Astrocyte (in vitro differentiated cells and primary cell): ENCODE data around the gene LGR6. TPM values are rescaled to one million over a fixed set of nuclear protein-coding genes. Genes with fewer than 3 reads are reported as not detected.
A peak's percentile ranks its signal among the peaks of the same experiment; 100 is the strongest.

Experiments
- DNase-seq: peaks from one replicate; pipeline ENCODE4 v3.0.0-alpha.2; 2010; ENCODE audit warnings: low read depth
- FAIRE-seq: peaks from 2 replicates; lab custom pipeline; 2011; peaks lifted over from hg19 to GRCh38; lab: Jason Lieb, UNC
- H2AFZ ChIP-seq: 2 replicates; pipeline ENCODE4 v1.6.0; 2012; ENCODE audit warnings: low read depth, low read length, inconsistent platforms
- H3K27ac ChIP-seq: 2 replicates; pipeline ENCODE4 v1.5.1; 2011; ENCODE audit warnings: low read depth, low read length, inconsistent platforms
- H3K27me3 ChIP-seq: 2 replicates; pipeline ENCODE4 v1.6.0; 2011; ENCODE audit warnings: low read length, inconsistent platforms; ENCODE audit not compliant: insufficient read depth
- H3K36me3 ChIP-seq: 2 replicates; pipeline ENCODE4 v1.5.1; 2011; ENCODE audit warnings: low read length, inconsistent platforms; ENCODE audit not compliant: insufficient read depth
- H3K4me1 ChIP-seq: 2 replicates; pipeline ENCODE4 v1.5.1; 2011; ENCODE audit warnings: low read length, inconsistent platforms; ENCODE audit not compliant: insufficient read depth
- H3K4me2 ChIP-seq: 2 replicates; pipeline ENCODE4 v1.6.0; 2012; ENCODE audit warnings: low read length, inconsistent platforms
- H3K4me3 ChIP-seq: 2 replicates; pipeline ENCODE4 v1.5.1; 2011; ENCODE audit warnings: low read depth, mild to moderate bottlenecking, low read length, inconsistent platforms; ENCODE audit not compliant: insufficient read depth
- H3K79me2 ChIP-seq: 2 replicates; pipeline ENCODE4 v1.6.0; 2012; ENCODE audit warnings: mild to moderate bottlenecking, low read length, inconsistent platforms; ENCODE audit not compliant: insufficient read depth
- H3K9ac ChIP-seq: 2 replicates; pipeline ENCODE4 v1.6.0; 2012; ENCODE audit warnings: mild to moderate bottlenecking, low read length, inconsistent platforms
- H3K9me3 ChIP-seq: 2 replicates; pipeline ENCODE4 v1.5.1; 2012; ENCODE audit warnings: low read depth, mild to moderate bottlenecking, low read length, inconsistent platforms; ENCODE audit not compliant: insufficient read depth
- H4K20me1 ChIP-seq: 2 replicates; pipeline ENCODE4 v1.6.0; 2012; ENCODE audit warnings: low read length, inconsistent platforms; ENCODE audit not compliant: insufficient read depth
- H3K27ac Mint-ChIP-seq: one replicate; pipeline ENCODE4 v1.8.0; 2021; ENCODE audit warnings: mild to moderate bottlenecking, mixed read lengths; ENCODE audit not compliant: unreplicated experiment
- H3K27me3 Mint-ChIP-seq: one replicate; pipeline ENCODE4 v1.8.0; 2021; ENCODE audit warnings: low read depth, mixed read lengths; ENCODE audit not compliant: unreplicated experiment
- H3K36me3 Mint-ChIP-seq: one replicate; pipeline ENCODE4 v1.8.0; 2021; ENCODE audit warnings: low read depth, mixed read lengths; ENCODE audit not compliant: unreplicated experiment
- H3K4me1 Mint-ChIP-seq: one replicate; pipeline ENCODE4 v1.8.0; 2021; ENCODE audit warnings: low read depth, mixed read lengths; ENCODE audit not compliant: unreplicated experiment
- H3K4me3 Mint-ChIP-seq: one replicate; pipeline ENCODE4 v1.8.0; 2021; ENCODE audit warnings: mild to moderate bottlenecking, moderate library complexity, mixed read lengths; ENCODE audit not compliant: unreplicated experiment
- H3K9me3 Mint-ChIP-seq: one replicate; pipeline ENCODE4 v1.8.0; 2021; ENCODE audit warnings: mild to moderate bottlenecking, mixed read lengths; ENCODE audit not compliant: unreplicated experiment
- CTCF ChIP-seq: IDR thresholded peaks from 2 replicates; pipeline ENCODE4 v1.5.1; 2011; ENCODE audit warnings: low read depth, mild to moderate bottlenecking, inconsistent platforms, low read length, moderate library complexity; ENCODE audit not compliant: insufficient read depth
- EZH2 ChIP-seq: IDR thresholded peaks from 2 replicates; pipeline ENCODE4 v1.6.1; 2012; ENCODE audit warnings: mild to moderate bottlenecking, low read length, inconsistent platforms; ENCODE audit not compliant: insufficient read depth
- total RNA-seq: library from RNA; stranded (reverse); gene quantifications from 2 replicates; pipeline ENCODE4 v1.2.1, GENCODE V29; 2021

The LGR6 gene
- total RNA-seq, 1 donor from 2014 or later, result 0.27 TPM

DNA sequence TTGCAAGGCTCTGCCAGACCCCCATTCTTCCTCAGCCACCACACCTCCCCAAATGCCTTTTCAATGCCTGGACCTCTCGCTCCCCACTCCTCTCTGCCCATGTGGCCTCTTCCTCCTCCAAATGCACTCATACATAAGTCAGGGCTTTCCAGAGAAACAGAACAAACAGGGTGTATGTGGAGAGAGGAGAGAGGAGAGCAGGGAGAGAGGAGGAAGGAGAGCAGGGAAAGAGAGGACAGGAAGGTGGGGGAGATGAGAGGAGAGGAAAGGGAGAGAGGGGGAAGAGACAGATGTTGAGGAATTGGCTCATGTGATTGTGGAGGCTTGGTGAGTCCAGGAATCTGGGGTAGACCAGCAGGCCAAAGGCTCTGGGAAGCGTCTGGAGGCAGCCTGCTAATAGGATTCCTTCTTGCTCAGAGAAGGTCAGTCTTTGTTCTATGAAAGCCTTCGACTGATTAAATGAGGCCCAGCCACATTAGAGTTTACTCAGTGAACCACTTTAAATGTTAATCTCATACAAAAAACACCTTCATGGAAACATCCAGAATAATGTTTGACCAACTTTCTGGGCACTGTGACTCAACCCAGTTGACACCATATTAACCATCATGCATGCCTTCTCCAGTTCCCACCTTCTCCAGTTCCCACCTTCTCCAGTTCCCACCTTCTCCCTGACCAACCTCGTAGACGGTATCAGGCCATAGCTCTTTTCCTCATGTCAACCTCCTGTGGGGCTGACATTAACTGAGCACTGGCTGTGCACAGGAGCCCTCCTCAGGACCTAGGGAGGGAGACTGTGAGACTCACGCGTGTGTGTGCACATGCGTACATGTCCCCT is 11.3 kb upstream of the LGR6 start:
- Mint-ChIP-seq H3K27ac (no peak overlapping the region), H3K4me3 (no peak overlapping the region)
- no peak for FAIRE-seq

DNA sequence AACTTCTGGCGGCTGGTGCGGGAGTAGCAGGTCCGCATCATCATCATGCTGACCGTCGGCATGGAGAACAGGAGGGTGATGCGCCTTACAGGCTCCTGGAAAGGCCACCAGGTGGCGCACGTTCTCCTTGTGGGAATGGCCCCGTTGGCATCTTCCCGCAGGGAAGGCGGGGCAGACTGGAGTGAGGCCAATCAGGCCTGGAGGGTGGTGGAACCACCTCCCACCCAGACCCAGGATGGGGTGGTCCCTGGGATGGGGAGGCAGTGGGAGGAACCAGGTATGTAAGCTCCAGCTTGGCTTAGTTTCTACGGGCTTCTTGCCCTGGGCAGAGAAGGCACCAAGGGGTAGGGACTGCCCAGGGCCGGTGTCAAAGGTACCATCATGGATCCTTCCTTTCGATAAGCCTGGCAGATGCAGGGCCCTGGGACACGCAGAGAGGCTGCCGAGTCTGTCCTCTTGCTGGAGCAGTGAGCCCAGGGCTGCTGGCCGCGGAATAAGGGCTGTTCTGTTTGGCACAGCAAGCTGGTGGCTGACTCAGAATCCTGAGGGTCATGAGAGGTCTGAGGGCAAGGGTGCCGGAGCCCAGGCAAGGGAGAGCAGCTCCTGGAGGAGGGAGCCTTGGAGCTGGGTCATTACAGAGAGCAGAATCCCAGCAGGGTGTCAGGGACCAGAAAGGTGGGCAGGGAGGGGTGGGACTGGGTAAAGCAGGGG is 8.7 kb upstream of the LGR6 start:
- Mint-ChIP-seq H3K36me3 (no peaks in the 10 kb centered on the region), H3K9me3 (no peaks in the 10 kb centered on the region), H3K4me1 (peaks cover under 1% of the 10 kb centered on the region), H3K27me3 (peaks cover 50% of the 10 kb centered on the region), H3K27ac (peak overlapping the region; percentile 26), H3K4me3 (no peak overlapping the region)
- FAIRE-seq, result no peak
- TF ChIP-seq CTCF (peak; percentile 75), EZH2 (no peak)
- H3K4me1 ChIP-seq, result no peaks in the 10 kb centered on the region
- H2AFZ ChIP-seq, result no peak overlapping the region
- H3K9ac ChIP-seq, result no peak overlapping the region
- peaks cover 5% of the 10 kb centered on the region for H3K27me3 ChIP-seq
- H3K36me3 ChIP-seq, result no peaks in the 10 kb centered on the region
- H3K4me3 ChIP-seq, result no peak overlapping the region
- H3K27ac ChIP-seq, result no peak overlapping the region
- H3K9me3 ChIP-seq, result no peaks in the 10 kb centered on the region
- DNase-seq, result peak; percentile 65
- H4K20me1 ChIP-seq, result no peaks in the 10 kb centered on the region
- no peak overlapping the region for H3K4me2 ChIP-seq
- no peaks in the 10 kb centered on the region for H3K79me2 ChIP-seq

More for the DNA sequence above, 11.3 kb upstream of the LGR6 start:
- H3K79me2 ChIP-seq, result no peaks in the 10 kb centered on the region
- H3K4me3 ChIP-seq, result no peak overlapping the region
- H4K20me1 ChIP-seq, result no peaks in the 10 kb centered on the region
- TF ChIP-seq CTCF (no peak), EZH2 (no peak)
- Mint-ChIP-seq H3K36me3 (peaks cover 2% of the 10 kb centered on the region), H3K4me1 (no peaks in the 10 kb centered on the region), H3K27me3 (peaks cover 59% of the 10 kb centered on the region), H3K9me3 (no peaks in the 10 kb centered on the region)
- H3K4me2 ChIP-seq, result no peak overlapping the region
- H2AFZ ChIP-seq, result no peak overlapping the region
- H3K36me3 ChIP-seq, result no peaks in the 10 kb centered on the region
- peaks cover 16% of the 10 kb centered on the region for H3K27me3 ChIP-seq
- no peak overlapping the region for H3K27ac ChIP-seq
- no peak for DNase-seq
- H3K9me3 ChIP-seq, result no peaks in the 10 kb centered on the region
- H3K9ac ChIP-seq, result no peak overlapping the region
- H3K4me1 ChIP-seq, result no peaks in the 10 kb centered on the region

DNA sequence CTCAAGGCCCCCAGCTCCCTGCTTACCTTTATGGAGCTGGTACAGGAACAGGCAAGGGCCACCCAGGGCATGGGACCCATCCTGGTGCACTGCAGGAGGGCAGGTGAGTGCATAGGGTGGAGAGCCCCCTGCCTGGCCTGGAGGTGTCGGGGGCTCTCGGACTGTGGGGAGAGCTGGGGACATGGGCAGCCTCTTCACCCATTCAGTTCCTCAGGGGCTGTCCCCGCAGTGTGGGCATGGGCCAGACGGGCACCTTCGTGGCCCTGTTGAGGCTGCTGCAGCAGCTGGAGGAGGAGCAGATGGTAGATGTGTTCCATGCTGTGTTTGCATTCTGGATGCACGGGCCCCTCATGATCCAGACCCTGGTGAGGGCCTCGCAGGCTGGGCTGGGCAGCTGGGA is 7.3 kb upstream of the LGR6 start:
- H3K4me1 ChIP-seq, result no peaks in the 10 kb centered on the region
- no peak overlapping the region for H3K27ac ChIP-seq
- H3K79me2 ChIP-seq, result no peaks in the 10 kb centered on the region
- no peak overlapping the region for H2AFZ ChIP-seq
- no peak overlapping the region for H3K9ac ChIP-seq
- H3K9me3 Mint-ChIP-seq, result no peaks in the 10 kb centered on the region
- no peak overlapping the region for H3K4me2 ChIP-seq
- peaks cover 46% of the 10 kb centered on the region for H3K27me3 Mint-ChIP-seq
- H4K20me1 ChIP-seq, result no peaks in the 10 kb centered on the region
- H3K4me3 Mint-ChIP-seq, result no peak overlapping the region
- H3K4me1 Mint-ChIP-seq, result peaks cover 1% of the 10 kb centered on the region
- no peaks in the 10 kb centered on the region for H3K9me3 ChIP-seq
- H3K36me3 ChIP-seq, result no peaks in the 10 kb centered on the region
- TF ChIP-seq CTCF (no peak), EZH2 (no peak)
- FAIRE-seq (no peak), DNase-seq (no peak)
- H3K4me3 ChIP-seq, result no peak overlapping the region
- no peak overlapping the region for H3K27ac Mint-ChIP-seq
- no peaks in the 10 kb centered on the region for H3K36me3 Mint-ChIP-seq
- H3K27me3 ChIP-seq, result no peaks in the 10 kb centered on the region
